H9 (cell line): Measurements from ENCODE around the gene S100B. TPM values are rescaled to one million over a fixed set of nuclear protein-coding genes. Genes with fewer than 3 reads are reported as not detected.
A peak's percentile ranks its signal among the peaks of the same experiment; 100 is the strongest.

Experiments used
- DNase-seq: peaks from one replicate; pipeline ENCODE4 v3.0.0-alpha.2; 2017
- H2AFZ ChIP-seq: one replicate; pipeline ENCODE4 v1.6.1; 2013; ENCODE audit warnings: mild to moderate bottlenecking, low read length, control low read depth, moderate library complexity
- H2AK5ac ChIP-seq: 2 replicates; pipeline ENCODE4 v1.6.1; 2013; ENCODE audit warnings: low read length, control low read depth, mixed read lengths; ENCODE audit not compliant: insufficient read length
- H2BK120ac ChIP-seq: one replicate; pipeline ENCODE4 v1.6.1; 2013; ENCODE audit warnings: low read depth, mild to moderate bottlenecking, low read length, control low read depth, inconsistent platforms; ENCODE audit not compliant: poor library complexity, severe bottlenecking
- H2BK12ac ChIP-seq: 2 replicates; pipeline ENCODE4 v1.6.1; 2013; ENCODE audit warnings: low read length, control low read depth, mixed read lengths, low read depth; ENCODE audit not compliant: insufficient read length
- H2BK15ac ChIP-seq: 2 replicates; pipeline ENCODE4 v1.6.1; 2013; ENCODE audit warnings: low read depth, low read length, control low read depth
- H2BK20ac ChIP-seq: one replicate; pipeline ENCODE4 v1.6.1; 2013; ENCODE audit warnings: low read depth, mild to moderate bottlenecking, low read length, control low read depth, inconsistent platforms; ENCODE audit not compliant: poor library complexity, severe bottlenecking
- H2BK5ac ChIP-seq: 2 replicates; pipeline ENCODE4 v1.6.1; 2013; ENCODE audit warnings: low read length, control low read depth, mixed read lengths; ENCODE audit not compliant: insufficient read length
- H3K14ac ChIP-seq: 2 replicates; pipeline ENCODE4 v1.6.1; 2013; ENCODE audit warnings: low read length, control low read depth; ENCODE audit not compliant: insufficient read depth
- H3K18ac ChIP-seq: 2 replicates; pipeline ENCODE4 v1.6.1; 2013; ENCODE audit warnings: low read depth, mild to moderate bottlenecking, mixed read lengths, low read length, control low read depth; ENCODE audit not compliant: insufficient read length
- H3K23ac ChIP-seq: 2 replicates; pipeline ENCODE4 v1.6.1; 2013; ENCODE audit warnings: low read length, control low read depth, mixed read lengths, low read depth; ENCODE audit not compliant: insufficient read length
- H3K23me2 ChIP-seq: 2 replicates; pipeline ENCODE4 v1.6.1; 2013; ENCODE audit warnings: low read depth, mild to moderate bottlenecking, mixed read lengths, low read length, control low read depth; ENCODE audit not compliant: insufficient read length, poor library complexity, severe bottlenecking
- H3K27ac ChIP-seq: 2 replicates; pipeline ENCODE4 v1.5.1; 2013; ENCODE audit warnings: low read length, control low read depth, mixed read lengths, low read depth; ENCODE audit not compliant: insufficient read length
- H3K27me3 ChIP-seq: 2 replicates; pipeline ENCODE4 v1.6.1; 2013; ENCODE audit warnings: low read length, control low read depth, inconsistent platforms; ENCODE audit not compliant: insufficient read depth
- H3K4ac ChIP-seq: 2 replicates; pipeline ENCODE4 v1.6.1; 2013; ENCODE audit warnings: low read depth, mild to moderate bottlenecking, control low read depth, inconsistent platforms, low read length, moderate library complexity
- H3K4me1 ChIP-seq: 2 replicates; pipeline ENCODE4 v1.6.1; 2013; ENCODE audit warnings: low read length, control low read depth, inconsistent platforms; ENCODE audit not compliant: insufficient read depth
- H3K4me2 ChIP-seq: 2 replicates; pipeline ENCODE4 v1.6.1; 2013; ENCODE audit warnings: low read length, control low read depth, mixed read lengths; ENCODE audit not compliant: insufficient read length, insufficient read depth
- H3K56ac ChIP-seq: 2 replicates; pipeline ENCODE4 v1.6.1; 2013; ENCODE audit warnings: low read depth, mild to moderate bottlenecking, mixed read lengths, low read length, control low read depth; ENCODE audit not compliant: insufficient read length
- H3K79me1 ChIP-seq: 2 replicates; pipeline ENCODE4 v1.6.1; 2013; ENCODE audit warnings: low read depth, mild to moderate bottlenecking, moderate library complexity, low read length, control low read depth, inconsistent platforms; ENCODE audit not compliant: insufficient read depth, poor library complexity, severe bottlenecking
- H3K79me2 ChIP-seq: 2 replicates; pipeline ENCODE4 v1.6.1; 2013; ENCODE audit warnings: low read length, control low read depth, inconsistent platforms; ENCODE audit not compliant: insufficient read depth
- H3K9ac ChIP-seq: 2 replicates; pipeline ENCODE4 v1.6.1; 2013; ENCODE audit warnings: low read length, control low read depth, mixed read lengths; ENCODE audit not compliant: insufficient read length; ENCODE audit errors: extremely low read depth
- H3K9me3 ChIP-seq: one replicate; pipeline ENCODE4 v1.6.1; 2013; ENCODE audit warnings: low read depth, low read length, inconsistent platforms; ENCODE audit not compliant: control insufficient read depth
- H3T11ph ChIP-seq: one replicate; pipeline ENCODE4 v1.6.1; 2013; ENCODE audit warnings: mild to moderate bottlenecking, low read length, control low read depth, inconsistent platforms
- H4K20me1 ChIP-seq: one replicate; pipeline ENCODE4 v1.6.1; 2013; ENCODE audit not compliant: control insufficient read depth, insufficient read length, insufficient read depth
- H4K5ac ChIP-seq: 2 replicates; pipeline ENCODE4 v1.6.1; 2013; ENCODE audit warnings: low read depth, mild to moderate bottlenecking, mixed read lengths, low read length, control low read depth; ENCODE audit not compliant: insufficient read length
- H4K8ac ChIP-seq: replicated peaks from 2 replicates; pipeline ENCODE4 v1.6.1; 2013; ENCODE audit warnings: low read length, control low read depth, mixed read lengths, low read depth; ENCODE audit not compliant: insufficient read length
- H4K91ac ChIP-seq: 2 replicates; pipeline ENCODE4 v1.6.1; 2013; ENCODE audit warnings: low read depth, mild to moderate bottlenecking, moderate library complexity, mixed read lengths, low read length, control low read depth; ENCODE audit not compliant: insufficient read length
- H3K27ac Mint-ChIP-seq, 3 experiments: 2 replicates in 2 of 3; 3 replicates in 1 of 3; pipeline ENCODE4 v1.8.0; 2020 to 2021; ENCODE audit warnings: mixed read lengths in 3 of 3, mild to moderate bottlenecking in 1 of 3, moderate library complexity in 1 of 3
- H3K27me3 Mint-ChIP-seq: 2 replicates; pipeline ENCODE4 v1.8.0; 2021; ENCODE audit warnings: low read depth, mild to moderate bottlenecking, moderate library complexity, mixed read lengths
- H3K36me3 Mint-ChIP-seq, 3 experiments: 2 replicates in 2 of 3; 3 replicates in 1 of 3; pipeline ENCODE4 v1.8.0; 2020 to 2021; ENCODE audit warnings: low read depth in 3 of 3, mixed read lengths in 3 of 3; ENCODE audit not compliant: insufficient read depth in 1 of 3
- H3K4me1 Mint-ChIP-seq, 2 experiments: 2 replicates each; pipeline ENCODE4 v1.8.0; 2020; ENCODE audit warnings: mixed read lengths in 2 of 2
- H3K4me3 Mint-ChIP-seq, 2 experiments: 2 replicates in 1 of 2; 3 replicates in 1 of 2; pipeline ENCODE4 v1.8.0; 2020 to 2021; ENCODE audit warnings: mild to moderate bottlenecking in 2 of 2, mixed read lengths in 2 of 2, moderate library complexity in 1 of 2
- H3K9me3 Mint-ChIP-seq, 2 experiments: 2 replicates in 1 of 2; 3 replicates in 1 of 2; pipeline ENCODE4 v1.8.0; 2020; ENCODE audit warnings: mild to moderate bottlenecking in 2 of 2, mixed read lengths in 2 of 2, moderate library complexity in 1 of 2
- CTCF ChIP-seq: fragments of 200-600 bp; sonication (generic); conservative IDR thresholded peaks from 3 replicates; pipeline ENCODE4 v1.8.0; 2021; ENCODE audit warnings: antibody characterized with exemption, mild to moderate bottlenecking
- whole genome bisulfite sequencing: extraction: QIAGEN DNeasy Blood & Tissue Kit; methylation state at CpG from one replicate; pipeline ENCODE4 v1.1.7; 2013; ENCODE audit warnings: missing lambda C conversion rate, low lambda C conversion rate, mixed read lengths; ENCODE audit not compliant: insufficient read length; ENCODE audit errors: extremely low coverage; 5-methylcytosine and 5-hydroxymethylcytosine counted together
- total RNA-seq: library from RNA; stranded (reverse); gene quantifications from 2 replicates; pipeline ENCODE4 v1.2.1, GENCODE V29; 2021

The S100B gene
- total RNA-seq, 1 experiment from 2014 or later = 0.26 TPM

GRCh38 chr21:46559291-46559983 lies 45.4 kb downstream of the S100B start:
- Mint-ChIP-seq H3K9me3 (no peaks in the 10 kb centered on the region; a peak in 1 of 5 replicates), H3K27me3 (no peaks in the 10 kb centered on the region), H3K4me3 (no peak overlapping the region), H3K36me3 (peaks cover 18 to 58% (median 39%) of the 10 kb centered on the region in 3 experiments; a peak in 6 of 7 replicates), H3K27ac (peak overlapping the region in 2 of 3 experiments; percentile 60 to 78; a peak in 4 of 7 replicates), H3K4me1 (no peaks in the 10 kb centered on the region)
- no peaks in the 10 kb centered on the region for H3K9me3 ChIP-seq
- H3T11ph ChIP-seq = no peak overlapping the region
- WGBS = no CpG with 5 or more reads among the region's 16 CpGs
- no peak overlapping the region for H2BK5ac ChIP-seq
- no peak overlapping the region for H2AK5ac ChIP-seq
- H3K9ac ChIP-seq = no peak overlapping the region
- no peak overlapping the region for H3K56ac ChIP-seq
- no peaks in the 10 kb centered on the region for H4K20me1 ChIP-seq
- no peak overlapping the region for H2BK20ac ChIP-seq
- H4K5ac ChIP-seq = no peak overlapping the region
- H3K79me2 ChIP-seq = 0 out of 2 replicates have a peak, but pooled peaks cover 2% of the 10 kb centered on the region
- no peak for DNase-seq
- no peak overlapping the region for H2AFZ ChIP-seq
- no peak overlapping the region for H3K27ac ChIP-seq
- no peak overlapping the region for H2BK120ac ChIP-seq
- no peak overlapping the region for H3K23ac ChIP-seq
- no peak overlapping the region for H4K91ac ChIP-seq
- no peaks in the 10 kb centered on the region for H3K79me1 ChIP-seq
- no peaks in the 10 kb centered on the region for H3K27me3 ChIP-seq
- no peak overlapping the region for H3K4ac ChIP-seq
- TF ChIP-seq CTCF = no peak
- H3K23me2 ChIP-seq = no peaks in the 10 kb centered on the region
- H2BK12ac ChIP-seq = no peak overlapping the region
- H3K4me1 ChIP-seq = no peaks in the 10 kb centered on the region
- no peak overlapping the region for H2BK15ac ChIP-seq
- no peak overlapping the region for H3K4me2 ChIP-seq
- no peak overlapping the region for H4K8ac ChIP-seq
- H3K18ac ChIP-seq = no peak overlapping the region
- H3K14ac ChIP-seq = no peak overlapping the region
